SKM-1 (cell line): ENCODE results near the gene FGD2.

Experiments
- DNase-seq: peaks from one replicate; lab custom pipeline; 2025; ENCODE audit not compliant: unreplicated experiment; lab: John Stamatoyannopoulos, UW

FGD2 gene

DNA sequence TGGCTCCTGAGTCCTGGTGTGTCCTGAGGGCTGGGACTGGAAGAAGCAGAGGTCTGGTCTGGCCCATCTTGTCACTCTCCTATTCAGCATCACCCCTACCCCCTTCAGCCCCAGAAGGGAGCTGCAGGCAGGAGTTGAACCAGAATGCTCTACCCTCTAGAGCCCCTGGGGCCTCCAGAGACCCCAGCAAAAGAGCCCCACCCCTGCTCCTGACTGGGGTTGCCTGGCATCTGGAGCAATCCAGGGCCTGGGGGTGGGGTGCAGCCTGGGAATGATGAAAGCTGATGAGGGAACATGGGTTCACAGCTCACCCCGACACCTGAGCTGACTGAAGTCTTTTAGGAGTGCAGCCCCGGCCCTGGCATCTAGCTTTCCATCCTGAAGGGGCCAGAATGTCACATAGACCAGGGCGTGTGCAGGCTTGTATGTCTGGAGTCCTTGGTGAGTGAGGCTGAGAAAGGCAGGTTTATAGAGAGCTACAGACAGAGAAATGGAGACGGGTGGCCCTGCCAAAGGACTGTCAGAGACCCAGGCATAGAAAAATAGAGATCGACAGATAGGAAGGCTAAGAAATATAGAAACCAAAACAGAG is 12.2 kb downstream of the FGD2 start:
- DNase-seq = no peak

- DNase-seq = peak; percentile 90
Measured at GRCh38 chr6:37018198-37019064, 13.0 kb downstream of the FGD2 start.

GRCh38 chr6:37019065-37019450 is 13.6 kb downstream of the FGD2 start:
- DNase-seq = no peak

DNA sequence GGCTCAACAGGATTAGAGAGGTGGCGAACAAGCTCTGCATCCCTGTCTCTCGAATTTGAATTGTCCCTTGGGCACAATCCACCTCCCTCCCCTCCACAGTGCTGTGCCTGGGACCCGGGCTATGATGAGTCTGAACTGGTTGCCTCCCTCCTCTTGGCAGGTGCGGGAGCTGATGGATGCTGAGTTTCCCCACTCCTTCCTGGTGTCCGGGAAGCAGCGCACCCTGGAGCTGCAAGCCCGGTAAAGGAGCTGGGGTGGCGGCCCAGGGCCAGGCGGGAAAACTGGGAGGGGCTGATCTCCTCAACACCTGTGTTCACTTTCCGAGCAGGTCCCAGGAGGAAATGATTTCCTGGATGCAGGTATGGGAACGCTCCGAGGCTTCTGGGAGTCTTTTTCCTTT is 14.9 kb downstream of the FGD2 start:
- no peak for DNase-seq

- no peak for DNase-seq
Measured at GRCh38 chr6:37020812-37021211, 15.4 kb downstream of the FGD2 start.

- peak; percentile 52 for DNase-seq
Measured at GRCh38 chr6:37021356-37022129, 16.1 kb downstream of the FGD2 start.

GRCh38 chr6:37022135-37022863 is 16.8 kb downstream of the FGD2 start:
- DNase-seq = no peak

DNA sequence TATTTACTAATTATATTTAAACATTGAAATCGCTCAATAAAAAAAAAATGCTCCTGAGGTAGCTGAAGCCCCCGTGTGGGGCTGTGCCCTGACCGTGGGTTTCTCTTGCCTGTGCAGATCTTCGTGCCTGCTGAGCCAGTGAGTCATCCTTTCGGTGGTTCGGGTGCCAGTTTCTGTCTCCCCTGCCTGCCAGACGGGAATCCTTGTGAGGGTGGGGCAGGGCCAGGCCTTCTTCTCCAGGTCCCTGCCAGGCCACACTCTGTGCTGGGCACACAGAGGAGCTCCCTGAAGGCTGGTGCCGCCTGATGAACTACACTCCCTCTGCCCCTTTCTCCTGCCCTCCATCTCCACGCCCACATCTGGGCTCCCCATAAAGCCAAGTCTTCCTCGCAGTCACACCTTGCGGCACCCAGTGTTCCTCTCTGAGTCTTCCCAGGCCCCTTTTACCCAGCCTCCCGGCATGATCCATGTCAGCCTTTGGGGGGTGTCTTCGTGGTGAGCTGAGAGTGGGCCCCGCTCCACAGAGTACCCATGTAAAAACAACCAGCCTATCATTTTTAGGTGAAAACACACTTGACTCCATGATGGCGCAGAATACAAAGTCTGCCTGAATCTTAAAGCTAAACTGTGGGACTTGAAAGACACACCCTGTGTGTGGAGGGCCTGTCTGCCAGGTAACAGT is 19.3 kb downstream of the FGD2 start:
- DNase-seq = no peak

GRCh38 chr6:37025621-37026466 is 20.4 kb downstream of the FGD2 start:
- no peak for DNase-seq

DNA sequence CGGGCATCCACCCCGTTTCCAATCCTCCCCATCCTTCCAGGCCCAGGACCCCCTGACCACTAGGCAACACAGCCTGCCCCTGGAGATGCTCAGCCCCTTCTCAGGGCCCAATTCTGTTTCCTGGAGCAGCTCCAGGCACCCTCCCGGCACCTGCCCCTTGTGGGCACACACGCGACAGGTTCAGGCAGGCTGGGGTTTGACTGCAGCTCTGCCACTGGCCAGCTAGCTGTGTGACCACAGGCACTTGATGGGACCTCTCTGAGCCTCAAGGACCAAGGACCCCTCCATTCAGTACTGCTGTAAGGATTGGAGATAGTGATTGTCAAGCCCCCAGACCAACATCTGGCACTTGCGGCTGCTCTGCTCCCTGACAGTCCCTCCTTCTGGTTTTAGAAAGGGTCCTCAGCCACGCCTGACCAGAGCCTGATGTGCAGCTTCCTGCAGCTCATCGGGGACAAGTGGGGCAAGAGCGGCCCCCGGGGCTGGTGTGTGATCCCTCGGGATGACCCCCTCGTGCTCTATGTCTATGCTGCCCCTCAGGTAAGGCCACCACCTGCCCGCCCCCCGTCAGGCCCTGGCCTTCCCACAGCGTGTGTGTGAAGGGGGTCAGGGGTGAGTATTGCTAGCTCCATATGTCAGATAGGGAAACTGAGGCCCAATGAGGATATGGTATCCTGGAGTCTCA is 21.7 kb downstream of the FGD2 start:
- no peak for DNase-seq

DNA sequence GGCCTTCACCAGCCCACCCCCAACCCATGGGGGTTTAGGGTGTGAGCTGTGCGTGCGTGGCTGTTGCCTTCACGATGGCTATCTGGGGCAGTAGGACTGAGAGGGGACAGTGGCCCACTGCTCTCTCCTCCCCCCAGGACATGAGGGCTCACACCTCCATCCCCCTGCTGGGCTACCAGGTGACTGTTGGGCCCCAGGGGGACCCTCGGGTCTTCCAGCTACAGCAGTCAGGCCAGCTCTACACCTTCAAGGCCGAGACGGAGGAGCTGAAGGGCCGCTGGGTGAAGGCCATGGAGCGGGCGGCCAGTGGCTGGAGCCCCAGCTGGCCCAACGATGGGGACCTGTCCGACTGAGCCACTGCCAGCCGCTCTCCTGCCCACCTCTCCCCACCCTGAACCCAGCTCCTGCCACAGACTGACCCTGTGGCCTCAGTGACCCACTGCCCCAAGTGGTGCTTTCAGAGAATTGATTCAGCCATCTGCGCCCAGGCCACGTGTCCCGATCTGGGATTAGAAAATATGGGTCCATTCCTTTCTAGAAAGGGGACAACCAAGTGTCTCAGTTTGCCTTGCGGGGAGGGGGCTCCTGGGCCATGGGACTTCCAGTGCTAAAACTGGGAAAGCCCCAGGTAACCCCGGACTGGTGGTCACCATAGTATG is 22.5 kb downstream of the FGD2 start:
- DNase-seq = no peak

- peak; percentile 82 for DNase-seq
Measured at GRCh38 chr6:37029249-37029971, 24.0 kb downstream of the FGD2 start.

DNA sequence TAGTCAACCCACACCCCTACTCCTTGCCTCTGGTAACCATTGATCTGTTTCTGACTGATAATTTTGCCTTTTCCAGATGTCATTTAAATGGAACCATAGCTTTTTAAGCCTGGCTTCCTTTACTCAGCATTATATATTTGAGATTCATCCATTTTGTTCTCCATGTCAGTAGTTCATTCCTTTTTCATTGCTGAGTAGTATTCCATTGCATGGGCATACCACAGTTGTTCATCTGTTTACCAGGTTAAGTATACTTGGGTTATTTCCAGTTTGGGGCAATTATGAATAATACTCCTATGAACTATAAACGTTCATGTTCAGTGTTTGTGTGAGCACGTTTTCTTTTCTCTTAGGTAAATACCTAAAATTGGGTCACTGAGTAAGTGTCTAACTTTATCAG is 25.1 kb downstream of the FGD2 start:
- DNase-seq = no peak

GRCh38 chr6:37032239-37032638 is 26.8 kb downstream of the FGD2 start:
- no peak for DNase-seq

DNA sequence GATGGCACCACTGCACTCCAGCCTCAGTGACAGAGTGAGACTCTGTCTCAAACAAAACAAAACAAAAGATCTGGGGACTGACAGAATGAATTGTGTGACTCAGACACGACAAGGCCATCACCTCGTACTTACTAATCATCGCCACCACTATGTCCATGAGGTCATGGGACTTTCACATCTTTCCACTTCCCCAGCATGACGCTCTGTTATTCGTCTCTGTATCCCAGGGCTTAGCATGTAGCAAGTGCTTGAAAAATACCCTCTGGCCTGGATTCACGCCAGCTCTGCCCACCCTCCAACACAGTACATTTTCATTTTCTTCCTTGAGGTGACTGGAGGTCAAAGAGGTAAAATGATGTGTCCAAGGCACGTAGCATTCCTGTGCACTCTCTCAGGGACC is 27.8 kb downstream of the FGD2 start:
- DNase-seq = no peak

DNA sequence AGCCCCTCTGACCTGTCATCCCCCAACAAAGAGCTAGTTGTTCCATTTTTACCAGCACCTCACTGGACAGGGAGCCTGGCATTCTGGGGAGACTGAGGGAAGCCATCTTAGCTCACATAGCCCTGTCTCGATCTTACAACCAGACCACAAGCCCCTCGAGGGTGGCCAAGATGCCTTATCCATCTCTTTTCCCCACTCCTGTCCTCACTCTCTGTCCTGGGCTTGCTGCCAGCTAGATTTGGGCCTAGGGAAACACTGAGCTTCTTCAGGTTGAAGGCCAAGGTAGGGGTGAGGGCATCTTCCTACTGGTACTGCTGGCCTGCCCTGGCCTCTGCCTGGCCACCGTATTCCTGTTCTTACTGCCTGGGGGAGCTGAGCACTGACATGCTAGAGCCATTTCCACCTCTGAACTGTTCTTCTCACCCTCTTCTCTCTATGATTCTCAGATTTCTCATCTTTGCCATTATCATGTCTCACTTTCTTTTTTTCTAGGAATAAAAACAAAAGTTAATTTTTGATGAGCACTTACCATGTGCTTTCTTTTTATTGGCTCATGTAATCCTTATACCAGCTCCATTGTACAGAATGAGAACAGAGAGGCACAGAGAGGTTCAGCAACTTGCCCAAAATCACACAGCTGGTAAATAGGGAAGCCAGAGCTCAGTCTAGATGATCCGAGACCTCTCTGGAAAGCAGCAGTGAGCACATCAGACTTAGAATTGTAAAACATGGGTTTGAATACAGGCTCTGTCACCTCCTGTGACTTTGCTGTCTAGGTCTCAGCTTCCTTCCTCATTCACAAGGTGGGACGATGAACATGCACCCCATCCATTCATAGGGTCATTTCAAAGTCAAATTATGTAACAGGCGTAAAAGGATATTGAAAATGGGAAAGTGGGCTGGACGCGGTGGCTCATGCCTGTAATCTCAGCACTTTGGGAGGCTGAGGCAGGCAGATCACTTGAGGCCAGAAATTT is 28.7 kb downstream of the FGD2 start:
- DNase-seq = peak; percentile 46

GRCh38 chr6:37036146-37036545 is 30.7 kb downstream of the FGD2 start:
- DNase-seq = no peak
